Measurements from ENCODE around the gene PLPPR5. TPM values are rescaled to one million over a fixed set of nuclear protein-coding genes. Genes with fewer than 3 reads are reported as not detected.
"Not testable (repeated sequence)": the region's sequence is repeated elsewhere in the genome, so short reads cannot be mapped to it uniquely, and the experiment has no call there.

PLPPR5 gene
- total RNA-seq: not detected in 2 replicates

GRCh38 chr1:99004861-99005442 is at the start of gene PLPPR5:
Gene PLPPR5, minus strand, starts transcription at chr1:99004861. Its CDS starts 190 bp downstream, at chr1:99004671.
- DNase-seq (ENCODE audit: low read depth in 2 of 2): peak in 1 of 2 donors; percentile 0

- DNase-seq (ENCODE audit: low read depth in 2 of 2): no peak
Observed at GRCh38 chr1:99051611-99052283, 47.1 kb upstream of the PLPPR5 start.

GRCh38 chr1:99049745-99050144 is 45.1 kb upstream of the PLPPR5 start:
- no peak for DNase-seq (ENCODE audit: low read depth in 2 of 2)

- DNase-seq (ENCODE audit: low read depth in 2 of 2): not testable (repeated sequence)
Observed at GRCh38 chr1:99036746-99037145, 32.1 kb upstream of the PLPPR5 start.

GRCh38 chr1:99018313-99018712 is 13.7 kb upstream of the PLPPR5 start:
- no peak for DNase-seq (ENCODE audit: low read depth in 2 of 2)

- no peak for DNase-seq (ENCODE audit: low read depth in 2 of 2)
Observed at GRCh38 chr1:99017655-99018054, 13.0 kb upstream of the PLPPR5 start.

- no peak for DNase-seq (ENCODE audit: low read depth in 2 of 2)
Observed at GRCh38 chr1:99010679-99011078, 6.0 kb upstream of the PLPPR5 start.

- no peak for DNase-seq (ENCODE audit: low read depth in 2 of 2)
Observed at GRCh38 chr1:99007366-99007765, 2.7 kb upstream of the PLPPR5 start.

- DNase-seq (ENCODE audit: low read depth in 2 of 2): no peak
Observed at GRCh38 chr1:99005537-99005942, 879 bp upstream of the PLPPR5 start.

- peak; percentile 10 to 23 for DNase-seq (ENCODE audit: low read depth in 2 of 2)
Observed at GRCh38 chr1:99004254-99004860, 304 bp downstream of the PLPPR5 start.

GRCh38 chr1:99003581-99004253 is 944 bp downstream of the PLPPR5 start:
- no peak for DNase-seq (ENCODE audit: low read depth in 2 of 2)

GRCh38 chr1:98992844-98993243 is 11.8 kb downstream of the PLPPR5 start:
- no peak for DNase-seq (ENCODE audit: low read depth in 2 of 2)

- DNase-seq (ENCODE audit: low read depth in 2 of 2): peak; percentile 50 to 92
Observed at GRCh38 chr1:98991127-98992012, 13.3 kb downstream of the PLPPR5 start.

GRCh38 chr1:98989556-98989907 is 15.1 kb downstream of the PLPPR5 start:
- no peak for DNase-seq (ENCODE audit: low read depth in 2 of 2)

- DNase-seq (ENCODE audit: low read depth in 2 of 2): no peak
Observed at GRCh38 chr1:98988904-98989555, 15.6 kb downstream of the PLPPR5 start.

- no peak for DNase-seq (ENCODE audit: low read depth in 2 of 2)
Observed at GRCh38 chr1:98985687-98986086, 19.0 kb downstream of the PLPPR5 start.

- peak in 1 of 2 donors; percentile 25 for DNase-seq (ENCODE audit: low read depth in 2 of 2)
Observed at GRCh38 chr1:98981917-98982513, 22.6 kb downstream of the PLPPR5 start.

GRCh38 chr1:98979463-98979862 is 25.2 kb downstream of the PLPPR5 start:
- DNase-seq (ENCODE audit: low read depth in 2 of 2): no peak

- no peak for DNase-seq (ENCODE audit: low read depth in 2 of 2)
Observed at GRCh38 chr1:98975810-98976209, 28.9 kb downstream of the PLPPR5 start.

GRCh38 chr1:98975113-98975512 is 29.5 kb downstream of the PLPPR5 start:
- no peak for DNase-seq (ENCODE audit: low read depth in 2 of 2)

Measured in lung microvascular endothelial cell (primary cell).